Mononuclear cell (primary cell): ENCODE data around the gene PRDM16. TPM values are rescaled to one million over a fixed set of nuclear protein-coding genes. Genes with fewer than 3 reads are reported as not detected.

Source experiments
- H3K27me3 ChIP-seq: 2 replicates; pipeline ENCODE4 v1.6.0; 2011; ENCODE audit warnings: low read length, control low read depth; ENCODE audit not compliant: insufficient read depth
- H3K4me1 ChIP-seq: 2 replicates; pipeline ENCODE4 v1.5.1; 2011; ENCODE audit warnings: mild to moderate bottlenecking, low read length, control low read depth; ENCODE audit not compliant: insufficient read depth
- H3K4me3 ChIP-seq: 2 replicates; pipeline ENCODE4 v1.5.1; 2011; ENCODE audit warnings: mild to moderate bottlenecking, low read length, moderate library complexity
- H3K9me3 ChIP-seq: 2 replicates; pipeline ENCODE4 v1.5.1; 2011; ENCODE audit warnings: low read depth, mild to moderate bottlenecking, control low read depth, low read length
- total RNA-seq: library from RNA; depleted of rRNA; stranded (reverse); fragments of >200 nt; gene quantifications from one replicate; pipeline ENCODE4 v1.2.3, GENCODE V29; 2012

PRDM16 gene
- total RNA-seq, 1 donor, result not detected

DNA sequence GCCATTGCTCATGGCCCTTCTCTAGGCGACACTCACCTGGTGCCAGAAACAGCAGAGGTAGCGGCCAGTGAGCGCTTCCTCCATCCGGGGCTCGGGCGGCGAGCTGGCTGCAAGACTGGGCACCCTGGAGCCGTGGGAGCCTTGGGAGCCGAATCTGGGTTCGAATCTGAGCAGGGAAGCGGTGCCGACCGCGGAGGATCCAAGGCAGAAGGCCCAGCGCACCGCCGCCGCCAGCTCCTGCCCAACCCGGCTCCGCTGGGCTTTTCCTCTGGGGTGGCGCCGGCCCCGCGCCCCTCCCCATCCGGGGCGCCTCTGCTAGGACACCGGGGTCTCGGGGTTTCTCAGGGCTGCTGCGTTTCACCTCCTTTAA is 1.7 kb upstream of the PRDM16 start:
- no peak overlapping the region for H3K4me3 ChIP-seq
- H3K9me3 ChIP-seq, result no peaks in the 10 kb centered on the region
- peaks cover 23% of the 10 kb centered on the region for H3K27me3 ChIP-seq
- no peaks in the 10 kb centered on the region for H3K4me1 ChIP-seq

DNA sequence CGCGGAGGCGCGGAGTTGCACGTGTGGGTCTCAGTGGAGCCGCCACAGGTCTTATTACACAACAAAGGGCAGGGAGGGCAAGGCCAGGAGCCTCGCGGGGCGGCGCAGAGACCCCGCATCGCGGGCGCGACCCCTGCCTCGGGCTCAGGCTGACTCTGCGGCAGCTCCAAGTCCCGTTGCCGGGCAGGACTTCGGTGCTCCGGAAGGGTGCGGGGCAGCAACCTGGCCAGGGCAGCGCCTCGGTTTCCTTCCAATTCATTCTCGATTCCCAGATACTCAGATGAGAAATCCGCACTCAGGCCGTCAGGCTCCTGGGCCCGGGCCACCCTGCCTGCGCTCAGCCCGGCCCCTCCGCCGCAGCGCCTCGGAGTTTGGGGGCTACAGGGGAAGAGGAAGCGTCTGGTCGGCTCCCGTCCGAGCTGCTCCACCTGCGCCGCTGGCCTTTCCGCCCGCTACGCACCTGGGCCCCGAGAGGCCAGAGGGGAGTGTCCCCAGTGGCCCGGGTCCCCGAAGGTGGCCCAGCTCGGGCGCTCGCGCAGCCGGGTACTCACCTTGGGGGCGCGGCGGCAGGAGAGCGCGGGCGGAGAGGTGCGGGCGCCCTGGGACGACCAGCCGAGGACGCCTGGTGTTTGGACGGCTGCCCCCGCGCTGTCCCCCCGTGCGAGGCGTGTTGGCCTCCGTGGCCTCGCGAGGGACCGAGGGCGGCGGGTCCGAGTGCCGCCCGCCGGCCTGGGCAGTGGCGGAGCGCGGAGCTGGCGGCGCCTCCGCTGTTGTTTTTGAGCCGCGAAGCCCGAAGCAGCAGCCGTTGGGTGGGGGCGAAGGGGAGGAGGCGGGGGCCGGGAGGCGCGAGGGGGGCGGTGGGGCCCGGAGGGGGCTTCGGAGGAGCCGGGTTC is 1.1 kb upstream of the PRDM16 start:
- H3K9me3 ChIP-seq, result no peaks in the 10 kb centered on the region
- H3K27me3 ChIP-seq, result peaks cover 29% of the 10 kb centered on the region
- H3K4me3 ChIP-seq, result no peak overlapping the region

DNA sequence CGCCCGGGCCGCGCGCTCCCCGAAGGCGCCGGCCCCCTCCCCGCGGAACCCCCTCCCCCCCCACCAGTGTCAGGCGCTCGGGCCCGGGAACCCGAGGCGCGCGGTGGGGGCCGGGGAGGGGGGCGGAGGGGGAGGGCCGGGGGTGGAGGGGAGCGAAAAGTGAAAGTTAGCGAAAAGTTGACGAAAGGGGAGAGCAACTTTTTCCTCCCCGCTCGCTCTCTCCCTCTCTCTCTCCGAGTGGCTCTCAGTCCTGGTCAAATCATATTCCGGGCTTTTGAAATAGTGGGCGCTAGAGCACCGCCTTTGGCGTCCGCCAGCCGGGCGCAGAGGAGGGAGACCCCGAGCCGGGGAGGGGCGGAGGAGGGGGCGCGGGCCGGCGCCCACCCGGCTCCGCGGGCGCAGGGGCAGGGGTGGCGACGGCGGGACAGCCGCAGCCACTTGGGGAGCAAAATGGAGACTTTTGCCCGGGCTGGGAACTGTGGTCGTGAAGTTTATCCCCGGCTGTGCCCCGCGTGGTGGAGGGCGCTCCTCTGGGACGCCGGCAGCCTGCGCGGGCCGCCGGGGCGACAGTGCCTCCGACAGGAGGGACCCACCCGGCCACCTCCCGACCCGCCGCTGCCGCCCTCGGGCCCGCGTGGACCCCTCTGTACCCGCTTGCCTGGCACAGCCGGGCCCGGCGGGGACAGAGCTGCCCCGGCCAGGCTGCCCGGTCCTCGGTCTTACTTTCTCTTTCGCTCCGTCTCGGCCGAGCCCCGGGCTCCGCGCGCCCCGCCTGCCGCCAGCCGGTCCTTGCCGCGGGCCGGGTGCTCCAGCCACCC is 697 bp downstream of the PRDM16 start:
- Histone ChIP-seq H3K4me1 (no peaks in the 10 kb centered on the region), H3K4me3 (peak overlapping the region; percentile 23), H3K9me3 (no peaks in the 10 kb centered on the region), H3K27me3 (peaks cover 29% of the 10 kb centered on the region)

More for the DNA sequence above, 1.1 kb upstream of the PRDM16 start:
- no peaks in the 10 kb centered on the region for H3K4me1 ChIP-seq

DNA sequence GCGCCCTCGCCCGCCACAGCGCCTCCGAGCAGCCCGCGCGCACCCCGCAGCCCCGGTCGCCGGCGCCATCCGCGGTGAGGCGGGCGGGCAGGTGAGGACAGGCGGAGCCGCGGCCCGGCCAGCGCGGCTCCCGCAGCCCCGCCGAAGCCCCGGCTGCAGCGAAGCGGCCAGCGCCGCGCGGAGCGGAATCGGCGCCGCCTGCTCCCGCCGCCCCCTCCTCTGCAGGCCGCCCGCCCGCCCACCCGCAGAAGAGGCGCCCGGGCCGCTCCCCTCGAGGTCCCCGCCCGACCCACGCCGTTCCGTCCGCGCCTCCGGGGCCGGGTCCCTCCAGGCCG is 1.3 kb downstream of the PRDM16 start:
- H3K4me1 ChIP-seq, result no peaks in the 10 kb centered on the region
- H3K4me3 ChIP-seq, result no peak overlapping the region
- H3K27me3 ChIP-seq, result peaks cover 29% of the 10 kb centered on the region
- H3K9me3 ChIP-seq, result no peaks in the 10 kb centered on the region

DNA sequence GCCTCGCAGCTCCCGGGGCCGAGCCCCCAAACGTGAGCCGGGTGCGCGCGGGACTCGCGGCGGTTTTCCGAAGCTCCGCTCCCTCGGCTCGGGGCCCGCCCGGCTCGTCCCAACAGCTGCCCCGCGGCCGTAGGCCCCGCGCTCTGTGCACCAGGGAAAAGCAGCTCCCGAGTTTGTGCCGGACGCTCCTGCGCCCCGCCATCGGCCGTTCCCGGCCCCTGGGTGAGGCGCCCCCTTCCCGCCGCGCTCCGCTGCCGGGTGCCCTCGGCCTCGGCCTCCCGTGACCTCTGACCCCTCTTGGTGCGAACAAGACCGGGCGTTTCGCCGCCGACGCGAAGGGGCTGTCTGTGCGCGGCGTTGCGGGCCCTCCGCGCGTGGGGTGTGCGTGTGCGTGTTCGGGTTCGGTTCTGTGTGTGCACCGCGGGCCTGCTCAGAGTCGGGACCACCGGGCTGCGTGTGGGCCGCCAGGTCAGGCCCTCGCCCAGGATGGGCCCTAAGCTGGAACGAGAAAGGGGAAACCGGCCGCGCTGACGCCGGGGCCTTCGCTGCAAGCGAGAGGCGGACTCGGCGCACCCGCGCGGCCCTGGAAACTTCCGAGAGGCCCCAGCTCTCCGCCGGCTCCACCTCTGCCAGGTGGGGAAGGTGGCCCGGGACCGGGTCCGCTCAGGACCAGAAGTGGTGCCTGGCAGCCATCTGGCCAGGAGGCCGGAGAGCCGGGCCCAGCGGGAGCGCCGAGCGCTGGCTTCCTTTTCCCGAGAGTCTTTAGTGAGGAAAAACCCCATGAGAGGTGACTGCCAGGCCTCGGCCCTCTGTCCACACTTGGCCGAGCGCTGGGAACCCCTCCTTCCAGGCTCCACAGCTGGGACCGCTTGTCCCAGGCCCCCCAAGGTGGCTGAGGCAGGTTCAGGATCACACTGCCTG is 1.9 kb downstream of the PRDM16 start:
- H3K9me3 ChIP-seq, result no peaks in the 10 kb centered on the region
- no peaks in the 10 kb centered on the region for H3K4me1 ChIP-seq
- peaks cover 29% of the 10 kb centered on the region for H3K27me3 ChIP-seq
- H3K4me3 ChIP-seq, result no peak overlapping the region

DNA sequence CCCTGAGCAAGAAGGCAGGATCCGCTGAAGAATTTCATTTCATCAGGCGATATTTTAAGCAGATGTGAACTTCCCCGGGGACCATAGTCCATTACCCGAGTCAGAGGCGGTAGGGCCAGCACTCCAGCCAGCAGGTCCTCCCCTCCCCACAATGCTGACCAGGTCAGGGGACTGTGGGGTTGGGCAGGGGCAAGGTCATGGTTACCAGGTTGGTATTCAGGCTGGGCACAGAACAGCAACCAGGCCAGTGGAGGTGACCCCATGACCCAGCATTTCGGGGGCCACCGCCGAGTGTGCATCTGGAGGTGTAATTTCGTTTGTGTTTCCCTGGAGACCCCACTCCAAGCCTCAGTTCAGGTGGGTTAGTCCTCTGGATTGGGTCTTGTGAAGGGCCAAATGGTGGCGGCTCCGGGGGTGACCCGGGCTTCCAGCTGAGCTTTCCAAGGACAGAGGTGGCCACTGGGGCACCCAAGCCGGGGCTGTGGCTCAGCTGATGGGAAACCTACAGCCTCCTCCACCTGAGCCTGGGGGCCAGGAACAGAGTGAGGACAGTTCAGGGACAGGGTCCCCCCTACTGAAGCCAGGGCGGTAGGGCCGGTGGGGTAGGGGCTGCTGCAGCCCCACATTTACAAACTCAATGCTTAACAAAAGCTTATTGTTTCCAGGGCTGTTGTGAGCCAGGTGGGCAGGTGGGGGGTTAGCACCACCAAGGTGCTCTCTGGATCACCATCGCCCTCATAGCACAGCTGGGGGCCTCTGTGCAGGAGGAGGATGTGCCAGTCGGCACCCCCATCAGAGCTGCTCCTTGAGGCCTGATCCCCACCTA is 2.8 kb downstream of the PRDM16 start:
- H3K4me3 ChIP-seq, result no peak overlapping the region
- no peaks in the 10 kb centered on the region for H3K9me3 ChIP-seq
- H3K27me3 ChIP-seq, result peaks cover 28% of the 10 kb centered on the region
- no peaks in the 10 kb centered on the region for H3K4me1 ChIP-seq

DNA sequence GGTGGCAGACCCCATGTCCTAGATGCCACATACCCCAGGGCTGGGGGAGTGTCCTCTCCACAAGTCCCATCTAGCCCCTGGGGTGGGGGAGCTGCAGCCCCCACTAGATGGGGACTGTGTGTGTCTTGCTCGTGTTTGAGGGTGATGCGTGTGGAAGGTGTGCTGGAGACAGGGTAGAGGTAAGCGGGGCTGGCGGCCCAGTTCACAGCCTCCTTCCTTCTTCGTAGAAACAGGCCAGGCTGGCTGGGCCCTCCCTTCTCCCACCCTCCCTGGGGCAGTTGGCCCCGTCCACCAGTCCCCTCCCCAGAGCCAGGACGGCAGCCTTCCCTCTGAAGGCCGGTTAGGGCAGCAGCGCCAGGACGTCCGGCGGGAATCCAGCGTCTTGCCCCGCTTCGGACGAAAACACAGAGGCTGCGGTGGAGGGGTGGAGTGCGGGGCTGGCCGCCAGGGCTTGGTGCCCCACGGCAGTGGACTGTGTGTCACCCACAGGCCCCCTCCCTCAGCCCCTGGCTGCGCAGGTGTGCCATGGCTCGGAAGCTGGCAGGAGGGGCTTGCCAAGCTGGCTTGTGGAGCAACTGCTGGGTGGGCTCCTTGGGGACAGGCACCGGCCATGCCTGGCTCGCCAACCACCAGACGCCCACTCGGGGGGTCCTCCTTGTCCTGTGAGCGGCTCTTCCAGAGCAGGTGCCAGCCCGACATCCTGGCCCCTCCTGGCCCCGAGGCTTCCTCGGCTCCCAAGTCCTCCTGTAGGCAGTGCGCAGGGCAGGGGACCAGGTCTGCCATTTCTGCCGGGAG is 3.6 kb downstream of the PRDM16 start:
- Histone ChIP-seq H3K9me3 (no peaks in the 10 kb centered on the region), H3K4me1 (no peaks in the 10 kb centered on the region), H3K4me3 (no peak overlapping the region), H3K27me3 (peaks cover 25% of the 10 kb centered on the region)

DNA sequence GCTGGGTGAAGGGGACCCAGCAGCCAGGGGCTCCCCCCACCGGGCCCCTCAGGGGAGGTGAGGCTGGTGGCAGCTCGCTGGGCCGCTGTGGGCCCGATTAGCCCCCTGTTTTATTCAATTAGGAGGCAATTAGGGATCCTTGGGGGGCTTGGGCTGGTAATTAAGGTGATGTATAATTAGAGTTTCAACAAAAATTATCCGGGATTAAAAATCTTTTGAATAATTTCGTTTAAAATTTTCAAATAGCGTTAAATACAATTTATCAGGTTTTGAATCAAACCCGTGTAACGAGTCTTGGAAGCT is 4.1 kb downstream of the PRDM16 start:
- Histone ChIP-seq H3K4me3 (no peak overlapping the region), H3K27me3 (peaks cover 22% of the 10 kb centered on the region), H3K4me1 (no peaks in the 10 kb centered on the region), H3K9me3 (no peaks in the 10 kb centered on the region)

DNA sequence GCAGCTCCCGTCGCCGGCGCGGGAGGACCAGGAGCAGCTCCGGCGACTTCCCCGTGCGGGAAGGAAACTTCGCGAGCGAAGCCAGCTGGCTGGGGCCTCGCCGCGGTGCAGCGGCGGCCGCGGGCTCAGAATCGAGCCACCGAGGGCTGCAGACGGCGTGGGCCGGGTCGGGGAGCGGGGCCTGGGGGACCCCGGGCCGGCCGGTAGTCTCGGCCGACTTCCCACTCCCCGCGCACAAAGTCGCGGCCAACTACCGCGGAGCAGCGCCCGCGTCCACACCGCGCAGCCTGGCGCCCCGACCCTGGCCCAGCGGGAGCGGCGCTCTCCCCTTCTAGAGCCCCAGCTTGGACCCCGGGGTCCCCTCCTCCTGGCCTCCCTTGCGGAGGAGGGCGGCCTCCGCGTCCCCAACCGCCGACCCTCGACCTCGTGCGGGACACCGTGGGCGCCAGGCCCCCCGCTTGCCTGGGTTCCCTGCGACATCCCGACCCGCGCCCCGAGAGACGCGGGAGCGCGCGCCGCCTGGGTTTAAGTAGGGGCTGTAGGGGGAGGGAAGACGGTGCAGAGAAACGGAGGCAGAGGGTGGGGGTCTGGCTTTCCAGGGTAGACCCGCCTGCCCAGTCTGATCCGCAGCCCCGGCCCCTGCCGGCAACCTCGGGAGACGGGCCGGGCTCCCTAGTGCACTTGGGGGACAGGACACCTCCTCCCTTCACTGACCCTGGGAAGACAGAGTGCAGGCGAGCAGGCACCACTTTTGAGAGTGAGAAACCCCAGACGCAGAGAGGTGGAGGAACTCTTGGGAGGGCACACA is 4.7 kb downstream of the PRDM16 start:
- Histone ChIP-seq H3K27me3 (peaks cover 22% of the 10 kb centered on the region), H3K4me1 (no peaks in the 10 kb centered on the region), H3K9me3 (no peaks in the 10 kb centered on the region), H3K4me3 (no peak overlapping the region)

DNA sequence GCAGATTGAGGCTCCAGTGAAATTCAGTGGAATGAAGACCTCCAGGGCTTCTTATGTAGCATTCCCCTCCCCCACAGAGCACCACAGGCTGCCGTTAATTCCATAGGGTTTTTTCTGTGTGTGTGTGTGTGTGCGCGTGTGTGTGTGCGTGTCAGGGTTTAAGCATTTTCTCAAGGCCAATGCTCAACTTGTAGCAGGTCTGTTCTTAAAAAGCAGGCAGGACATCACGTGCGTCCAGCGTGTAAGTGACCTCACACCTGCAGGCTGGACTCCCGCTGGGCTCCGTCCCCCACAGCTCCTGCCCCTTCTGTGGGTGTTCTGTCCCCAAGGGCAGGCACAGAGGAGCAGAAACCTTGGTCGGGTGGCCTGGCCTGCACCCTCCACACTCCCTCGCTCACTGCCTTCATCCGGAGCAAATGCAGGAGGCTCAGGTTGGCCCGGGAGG is 5.3 kb downstream of the PRDM16 start:
- no peak overlapping the region for H3K4me3 ChIP-seq
- H3K9me3 ChIP-seq, result no peaks in the 10 kb centered on the region
- peaks cover 22% of the 10 kb centered on the region for H3K27me3 ChIP-seq
- H3K4me1 ChIP-seq, result no peaks in the 10 kb centered on the region

DNA sequence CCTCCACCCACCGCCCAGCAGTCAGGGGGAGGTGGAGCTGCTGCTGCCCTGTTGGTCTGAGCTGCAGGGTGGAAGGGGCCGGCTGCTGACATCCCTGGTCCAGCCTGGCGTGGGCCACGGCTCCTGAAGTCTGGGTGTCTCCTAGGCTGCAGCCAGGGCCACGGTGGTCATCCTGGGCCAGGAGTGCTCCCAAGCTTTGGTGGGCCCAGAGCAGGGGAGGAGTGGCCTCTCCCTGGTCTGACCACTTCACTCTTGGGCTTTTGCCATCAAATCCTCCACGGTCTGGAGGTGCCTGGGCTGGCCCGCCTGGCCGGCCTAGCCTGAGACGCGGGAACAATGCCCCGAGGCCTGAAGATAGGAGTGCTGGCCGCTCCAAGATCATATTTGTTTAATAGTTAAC is 5.8 kb downstream of the PRDM16 start:
- H3K4me1 ChIP-seq, result no peaks in the 10 kb centered on the region
- H3K27me3 ChIP-seq, result peaks cover 22% of the 10 kb centered on the region
- H3K4me3 ChIP-seq, result no peak overlapping the region
- H3K9me3 ChIP-seq, result no peaks in the 10 kb centered on the region

DNA sequence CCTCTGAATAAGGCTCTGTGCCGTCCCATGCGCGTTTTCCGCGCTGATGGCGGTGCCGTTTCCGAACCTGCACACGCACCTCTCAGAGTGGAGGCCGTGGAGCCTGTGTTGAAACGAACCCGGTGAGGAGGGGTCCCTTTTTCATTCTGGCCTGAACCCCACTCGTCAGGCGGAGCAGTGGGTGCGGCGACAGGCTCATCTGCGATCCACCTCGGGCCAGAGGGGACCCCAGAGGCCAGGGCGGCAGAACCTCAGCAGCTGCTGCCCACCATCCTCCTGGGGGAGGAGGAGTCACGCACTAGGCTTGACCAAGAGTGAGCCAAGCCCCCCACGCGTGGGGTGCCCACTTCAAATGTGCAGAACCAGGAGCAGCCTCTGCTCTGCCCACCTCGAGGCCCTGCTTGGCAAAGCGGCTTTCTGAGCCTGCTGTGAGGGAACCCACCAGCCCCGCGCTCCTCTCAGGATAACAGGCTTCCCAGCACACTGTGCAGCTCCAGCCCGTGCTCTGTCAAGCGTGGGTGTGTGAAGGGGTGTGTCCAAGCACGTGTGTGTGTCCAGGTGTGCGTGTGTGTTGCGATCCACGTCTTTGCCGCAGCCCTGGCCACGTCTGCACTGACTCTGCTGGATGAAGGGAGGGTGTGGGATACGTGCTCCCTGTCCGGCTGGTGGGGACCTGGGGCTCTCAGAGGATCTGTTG is 6.8 kb downstream of the PRDM16 start:
- no peaks in the 10 kb centered on the region for H3K9me3 ChIP-seq
- no peaks in the 10 kb centered on the region for H3K4me1 ChIP-seq
- H3K27me3 ChIP-seq, result peaks cover 20% of the 10 kb centered on the region
- H3K4me3 ChIP-seq, result no peak overlapping the region

DNA sequence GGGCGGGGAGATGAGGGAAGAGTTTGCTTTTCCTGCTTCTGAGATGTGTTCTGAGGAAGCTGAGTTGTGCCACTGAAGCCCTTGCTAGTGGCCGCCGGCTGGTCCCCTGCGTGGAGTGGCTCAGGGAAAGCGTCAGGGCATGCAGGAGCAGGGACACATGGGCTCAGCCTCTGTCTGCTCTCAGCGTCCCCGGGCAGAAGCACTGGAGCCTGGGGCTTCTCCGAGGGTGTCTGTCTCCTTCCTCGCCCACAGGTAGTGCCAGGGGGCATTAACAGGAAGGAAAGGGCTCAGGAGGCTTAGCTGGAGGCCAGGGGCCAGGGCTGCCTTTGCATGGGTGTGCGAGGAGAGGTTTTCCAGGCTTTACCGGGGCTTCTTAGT is 7.3 kb downstream of the PRDM16 start:
- Histone ChIP-seq H3K27me3 (peaks cover 15% of the 10 kb centered on the region), H3K9me3 (no peaks in the 10 kb centered on the region), H3K4me3 (no peak overlapping the region), H3K4me1 (no peaks in the 10 kb centered on the region)
